Heart left ventricle (tissue), 16 donors: ENCODE results near the gene MANF. TPM values are rescaled to one million over a fixed set of nuclear protein-coding genes. Genes with fewer than 3 reads are reported as not detected.
"Not testable (repeated sequence)": the region's sequence is repeated elsewhere in the genome, so short reads cannot be mapped to it uniquely, and the experiment has no call there.

Experiments
- ATAC-seq, 4 donors: fragments of 200-7000 bp; cut with Tn5 transposase; one replicate each; pipeline ENCODE4 v1.9.1; 2020 to 2022; ENCODE audit warnings: moderate library complexity in 4 of 4, mild to moderate bottlenecking in 3 of 4, moderate number of reproducible peaks in 1 of 4
- DNase-seq, 5 donors: peaks; one replicate each; pipeline ENCODE4 v3.0.0-alpha.2; 2020
- H3K27ac ChIP-seq, 12 donors: fragments of 200-600 bp; sonication (generic) in 4 of 12; one replicate each; pipeline versions ENCODE4 v1.5.0 to v1.8.0; 2016 to 2022; ENCODE audit warnings: mild to moderate bottlenecking in 2 of 12
- H3K27me3 ChIP-seq, 9 donors: fragments of 200-600 bp; sonication (generic) in 2 of 9; one replicate each; pipeline versions ENCODE4 v1.5.1 to v1.8.0; 2016 to 2022; ENCODE audit warnings: mild to moderate bottlenecking in 3 of 9
- H3K36me3 ChIP-seq, 9 donors: fragments of 200-600 bp; sonication (generic) in 2 of 9; one replicate each; pipeline versions ENCODE4 v1.5.0 to v1.8.0; 2018 to 2022; ENCODE audit warnings: mild to moderate bottlenecking in 2 of 9
- H3K4me1 ChIP-seq, 12 donors: fragments of 200-600 bp; sonication (generic) in 4 of 12; one replicate each; pipeline versions ENCODE4 v1.5.0 to v1.8.0; 2016 to 2022; ENCODE audit warnings: mild to moderate bottlenecking in 3 of 12
- H3K4me3 ChIP-seq, 12 donors: fragments of 200-600 bp; sonication (generic) in 4 of 12; one replicate each; pipeline versions ENCODE4 v1.5.0 to v1.8.0; 2017 to 2022; ENCODE audit warnings: mild to moderate bottlenecking in 9 of 12, moderate library complexity in 4 of 12
- H3K9me3 ChIP-seq, 12 donors: fragments of 200-600 bp; sonication (generic) in 4 of 12; one replicate each; pipeline versions ENCODE4 v1.5.0 to v1.8.0; 2016 to 2022; ENCODE audit warnings: mild to moderate bottlenecking in 1 of 12
- CTCF ChIP-seq, 12 donors: fragments of 200-600 bp; sonication (generic) in 4 of 12; IDR thresholded peaks; one replicate each; pipeline versions ENCODE4 v1.5.0 to v1.8.0; 2018 to 2022; ENCODE audit warnings: antibody characterized with exemption in 12 of 12, mild to moderate bottlenecking in 5 of 12
- POLR2A ChIP-seq, 2 donors: fragments of 450-650 bp; IDR thresholded peaks; one replicate each; pipeline ENCODE4 v1.6.1; 2017; ENCODE audit warnings: antibody characterized with exemption in 2 of 2, mild to moderate bottlenecking in 2 of 2, moderate library complexity in 2 of 2
- WGBS, 4 donors: extraction: QIAGEN DNeasy Blood & Tissue Kit in 2 of 4; methylation state at CpG; one replicate each; pipeline versions ENCODE4 v1.1.5 to v1.1.7; 2013 to 2018; 5-methylcytosine and 5-hydroxymethylcytosine counted together
- intact Hi-C, 10 donors: fragments of 100-400 bp; cut with DNase I; formaldehyde crosslinking; loops; one replicate each; pipeline versions ENCODE4 v1.11.1 to v1.14.2; 2022
- polyA plus RNA-seq, 2 donors: library from polyadenylated mRNA; stranded (reverse); fragments of 200-250 nt; gene quantifications; one replicate each; pipeline ENCODE4 v1.2.3, GENCODE V29; 2013
- total RNA-seq, 9 donors: library from RNA; depleted of rRNA in 2 of 9; stranded (reverse); fragments of >200 nt in 2 of 9; fragmentation: NEBNext Ultra II Directional in 3 of 9; extraction: Animal tissue kit (Norgen Biotek cat#: 25700) in 3 of 9; gene quantifications; one replicate each; pipeline versions ENCODE4 v1.1.0 to v1.2.4, GENCODE V29; 2016 to 2023
- donor health status: ischemic (EF 13 %, LVEDD 7.1; RV severe dilation, severe dysfunction).
- donor health status: healthy with polysubstance abuse.
- donor health status: DM: no; HTN: yes; CAD: no.
- donor health status: DM: no; HTN: no; CAD: no.
- donor health status: ischemic (EF 25% LVEDD 6.9; RV normal size, moderate dysfunction).
- donor health status: ischemic (EF 25% LVEDD 5.7; RV mildly dilated, moderate dysfunction).
- donor health status: healthy.
- donor health status: DM: yes; HTN: yes; CAD: no.
- donor health status: ischemic (EF 35%, LVEDD 5.7; RV mildly dilated, moderate dysfunction).
- donor health status: nonischemic (EF 11% LVEDD 7.7; RV severe dilation, severe dysfunction).
- donor health status: DM: yes; HTN: yes; CAD: no.
- donor health status: PGD.
- donor health status: ischemic (EF 29% LVEDD 5.4; RV normal size, mild dysfunction).
- donor health status: nonischemic (EF 23%, LVEDD 6.1; RV moderate dilation, normal function).

The MANF gene
- total and polyA plus RNA-seq, 11 donors, result 21.2 to 130 (median 47.5) TPM

- WGBS, 4 donors, result 27 to 34% (median 29%) methylated on average over 8 of the region's 8 CpGs
- H3K9me3 ChIP-seq, result no peaks in the 10 kb centered on the region
- H3K27me3 ChIP-seq, result no peaks in the 10 kb centered on the region
- H3K36me3 ChIP-seq, result peaks cover 0 to 34% (median 27%) of the 10 kb centered on the region in 9 donors
- H3K27ac ChIP-seq, result peak overlapping the region in 8 of 12 donors; percentile 79 to 97 (median 94)
- peaks cover 20 to 60% (median 46%) of the 10 kb centered on the region in 12 donors for H3K4me1 ChIP-seq
- TF ChIP-seq CTCF (IDR thresholded peaks at IDR 0.05), result peak in 1 of 12 donors; percentile 7
- no peak for TF ChIP-seq POLR2A (IDR thresholded peaks at IDR 0.05)
- H3K4me3 ChIP-seq, result peak overlapping the region; percentile 62 to 97 (median 82)
- DNase-seq, result no peak
- intact Hi-C loops, result loop anchor here in 8 of 10 donors (5.0 to 10.0 kb wide), 9 partner anchors 288 to 1042 kb away; partner anchors contain the start of genes MAPKAPK3 (in 6 of the 8), C3orf18 (in 1 of the 8), CYB561D2 (in 1 of the 8) and DOCK3 (in 1 of the 8)
- no peak for ATAC-seq
These were observed 1.2 kb downstream of the MANF start for GRCh38 chr3:51386159-51386851.

GRCh38 chr3:51386852-51387229 is 1.8 kb downstream of the MANF start:
- TF ChIP-seq POLR2A (IDR thresholded peaks at IDR 0.05) (no peak), CTCF (IDR thresholded peaks at IDR 0.05) (no peak)
- Histone ChIP-seq H3K27ac (peak overlapping the region in 2 of 12 donors; percentile 25 to 97), H3K36me3 (peaks cover 0 to 34% (median 27%) of the 10 kb centered on the region in 9 donors), H3K27me3 (no peaks in the 10 kb centered on the region), H3K9me3 (no peaks in the 10 kb centered on the region), H3K4me3 (peak overlapping the region in 8 of 12 donors; percentile 78 to 97 (median 81)), H3K4me1 (peaks cover 20 to 63% (median 48%) of the 10 kb centered on the region in 12 donors)
- intact Hi-C loops, result loop anchor here in 8 of 10 donors (5.0 to 10.0 kb wide), 9 partner anchors 288 to 1042 kb away; partner anchors contain the start of genes MAPKAPK3 (in 6 of the 8), C3orf18 (in 1 of the 8), CYB561D2 (in 1 of the 8) and DOCK3 (in 1 of the 8)
- no peak for DNase-seq
- ATAC-seq, result no peak
- 89 to 93% (median 90%) methylated on average over 5 of the region's 5 CpGs for WGBS, 4 donors

- peak overlapping the region in 2 of 12 donors; percentile 25 to 97 for H3K27ac ChIP-seq
These were observed 2.2 kb downstream of the MANF start for GRCh38 chr3:51387281-51387680.

GRCh38 chr3:51388286-51389029 is 3.4 kb downstream of the MANF start:
- H3K36me3 ChIP-seq, result peaks cover 0 to 46% (median 42%) of the 10 kb centered on the region in 9 donors
- no peak overlapping the region for H3K4me3 ChIP-seq
- H3K27ac ChIP-seq, result no peak overlapping the region
- DNase-seq (no peak), ATAC-seq (no peak)
- TF ChIP-seq POLR2A (IDR thresholded peaks at IDR 0.05), result no peak
- TF ChIP-seq CTCF (IDR thresholded peaks at IDR 0.05), result no peak
- H3K4me1 ChIP-seq, result peaks cover 26 to 77% (median 63%) of the 10 kb centered on the region in 12 donors
- intact Hi-C loops, result loop anchor here in 8 of 10 donors (2.0 to 10.0 kb wide), 10 partner anchors 46 to 1044 kb away; partner anchors contain the start of genes MAPKAPK3 (in 6 of the 8), C3orf18 (in 1 of the 8), CYB561D2 (in 1 of the 8) and DOCK3 (in 1 of the 8)
- H3K9me3 ChIP-seq, result no peaks in the 10 kb centered on the region
- H3K27me3 ChIP-seq, result no peaks in the 10 kb centered on the region
- 66 to 73% (median 68%) methylated on average over 6 of the region's 6 CpGs for WGBS, 4 donors

More at GRCh38 chr3:51387281-51387680, 2.2 kb downstream of the MANF start:
- Histone ChIP-seq H3K4me1 (peaks cover 21 to 67% (median 52%) of the 10 kb centered on the region in 12 donors), H3K36me3 (peaks cover 0 to 35% (median 30%) of the 10 kb centered on the region in 9 donors), H3K4me3 (peak overlapping the region in 1 of 12 donors; percentile 80)
- intact Hi-C loops, result loop anchor here in 8 of 10 donors (5.0 to 10.0 kb wide), 9 partner anchors 288 to 1042 kb away; partner anchors contain the start of genes MAPKAPK3 (in 6 of the 8), C3orf18 (in 1 of the 8), CYB561D2 (in 1 of the 8) and DOCK3 (in 1 of the 8)
- DNase-seq, H3K27me3 ChIP-seq, ATAC-seq, H3K9me3 ChIP-seq: not testable (repeated sequence)
- 71 to 81% (median 75%) methylated on average over 6 of the region's 6 CpGs for WGBS, 4 donors
